H1 (cell line): ENCODE results near the gene OPN1SW. TPM values are rescaled to one million over a fixed set of nuclear protein-coding genes. Genes with fewer than 3 reads are reported as not detected.

Experiments
- CTCF ChIA-PET: fragments of 300-600 bp; sonication (Branson Sonifier 250); formaldehyde crosslinking; loops from one replicate; lab custom pipeline; 2021; ENCODE audit not compliant: partially characterized antibody; lab: Charles Lee
- POLR2A ChIA-PET: fragments of 300-600 bp; sonication (Branson Sonifier 250); formaldehyde crosslinking; loops from one replicate; lab custom pipeline; 2021; ENCODE audit warnings: inconsistent platforms; ENCODE audit not compliant: partially characterized antibody; lab: Charles Lee
- DNase-seq, 2 experiments: peaks; one replicate each; pipeline versions ENCODE4 v3.0.0 to v3.0.0-alpha.2; 2010 to 2022; ENCODE audit warnings: low spot score in 2 of 2, low read depth in 1 of 2, mixed read lengths in 1 of 2
- FAIRE-seq: peaks from 2 replicates; lab custom pipeline; 2011; peaks lifted over from hg19 to GRCh38; lab: Jason Lieb, UNC
- H2AFZ ChIP-seq: 2 replicates; pipeline ENCODE4 v1.8.1; 2012; ENCODE audit warnings: low read length, inconsistent platforms
- H2AK5ac ChIP-seq: 2 replicates; pipeline ENCODE4 v1.6.1; 2013; ENCODE audit warnings: low read depth, low read length
- H2BK120ac ChIP-seq: replicated peaks from 2 replicates; pipeline ENCODE3; 2013; ENCODE audit warnings: low read depth, low read length, inconsistent platforms
- H2BK12ac ChIP-seq: 2 replicates; pipeline ENCODE4 v1.6.1; 2013; ENCODE audit warnings: low read depth, low read length
- H2BK15ac ChIP-seq: 2 replicates; pipeline ENCODE4 v1.6.1; 2013; ENCODE audit warnings: low read length
- H2BK20ac ChIP-seq: 2 replicates; pipeline ENCODE4 v1.6.1; 2013; ENCODE audit warnings: low read length
- H2BK5ac ChIP-seq: 2 replicates; pipeline ENCODE4 v1.6.1; 2013; ENCODE audit warnings: low read depth, low read length
- H3K14ac ChIP-seq: 2 replicates; pipeline ENCODE4 v1.6.1; 2013; ENCODE audit warnings: inconsistent platforms; ENCODE audit not compliant: insufficient read length
- H3K18ac ChIP-seq: 2 replicates; pipeline ENCODE4 v1.6.1; 2013; ENCODE audit warnings: low read length; ENCODE audit errors: extremely low read depth
- H3K23ac ChIP-seq: 2 replicates; pipeline ENCODE4 v1.6.1; 2013; ENCODE audit warnings: inconsistent platforms; ENCODE audit not compliant: insufficient read length
- H3K23me2 ChIP-seq: 2 replicates; pipeline ENCODE4 v1.6.1; 2013; ENCODE audit warnings: low read depth, low read length
- H3K27ac ChIP-seq: 2 replicates; pipeline ENCODE4 v1.6.1; 2011; ENCODE audit warnings: low read depth, low read length, inconsistent platforms
- H3K27me3 ChIP-seq, 4 experiments: replicated peaks in 1 of 4; 1 replicate in 1 of 4; 2 replicates in 3 of 4; pipeline versions ENCODE4 v1.6.1 to v1.8.1; 2011 to 2013; ENCODE audit warnings: low read length in 3 of 4, mild to moderate bottlenecking in 3 of 4, inconsistent platforms in 2 of 4, mixed read lengths in 2 of 4, moderate library complexity in 1 of 4; ENCODE audit not compliant: control insufficient read depth in 3 of 4, insufficient read depth in 3 of 4; ENCODE audit errors: extremely low read depth in 1 of 4
- H3K36me3 ChIP-seq, 4 experiments: 2 replicates each; pipeline versions ENCODE4 v1.6.1 to v1.8.1; 2011 to 2013; ENCODE audit warnings: mild to moderate bottlenecking in 4 of 4, low read length in 3 of 4, moderate library complexity in 2 of 4, control low read depth in 1 of 4, inconsistent platforms in 1 of 4; ENCODE audit not compliant: insufficient read depth in 4 of 4, control insufficient read depth in 2 of 4
- H3K4ac ChIP-seq: replicated peaks from 2 replicates; pipeline ENCODE3; 2013; ENCODE audit warnings: low read length, low read depth, mixed read lengths, inconsistent platforms; ENCODE audit not compliant: insufficient read length
- H3K4me1 ChIP-seq, 4 experiments: replicated peaks in 1 of 4; 1 replicate in 1 of 4; 2 replicates in 3 of 4; pipeline versions ENCODE4 v1.6.1 to v1.8.1; 2011 to 2013; ENCODE audit warnings: low read length in 3 of 4, inconsistent platforms in 2 of 4, mixed read lengths in 1 of 4; ENCODE audit not compliant: insufficient read depth in 4 of 4, control insufficient read depth in 3 of 4
- H3K4me2 ChIP-seq, 2 experiments: 2 replicates each; pipeline versions ENCODE4 v1.6.1 to v1.8.1; 2011 to 2013; ENCODE audit warnings: low read depth in 2 of 2, low read length in 2 of 2, control low read depth in 1 of 2, inconsistent platforms in 1 of 2, mild to moderate bottlenecking in 1 of 2; ENCODE audit not compliant: insufficient read depth in 1 of 2
- H3K4me3 ChIP-seq, 4 experiments: fragments of 200-600, 300-600 bp in 1 of 4; sonication (generic), shearing (Covaris generic), sonication (Bioruptor Twin) in 1 of 4; 2 replicates each; pipeline versions ENCODE4 v1.5.1 to v1.8.1; 2011 to 2016; ENCODE audit warnings: low read length in 4 of 4, low read depth in 3 of 4, control low read depth in 2 of 4, inconsistent platforms in 2 of 4, mild to moderate bottlenecking in 2 of 4, mixed read lengths in 1 of 4, moderate library complexity in 1 of 4; ENCODE audit not compliant: insufficient read depth in 2 of 4; ENCODE audit errors: extremely low read depth in 1 of 4
- H3K56ac ChIP-seq: replicated peaks from 2 replicates; pipeline ENCODE3; 2013; ENCODE audit warnings: low read depth, mild to moderate bottlenecking, mixed read lengths, low read length, inconsistent platforms; ENCODE audit not compliant: insufficient read length
- H3K79me1 ChIP-seq: 2 replicates; pipeline ENCODE4 v1.6.1; 2013; ENCODE audit warnings: low read depth, low read length, control low read depth
- H3K79me2 ChIP-seq, 2 experiments: 2 replicates each; pipeline versions ENCODE4 v1.6.1 to v1.8.1; 2012 to 2013; ENCODE audit warnings: low read length in 2 of 2, mild to moderate bottlenecking in 2 of 2, inconsistent platforms in 1 of 2; ENCODE audit not compliant: insufficient read depth in 2 of 2, control insufficient read depth in 1 of 2
- H3K9ac ChIP-seq, 4 experiments: replicated peaks in 1 of 4; 1 replicate in 1 of 4; 2 replicates in 3 of 4; pipeline versions ENCODE4 v1.6.1 to v1.8.1; 2011 to 2013; ENCODE audit warnings: low read depth in 3 of 4, low read length in 3 of 4, control low read depth in 2 of 4, mild to moderate bottlenecking in 2 of 4, moderate library complexity in 2 of 4, inconsistent platforms in 1 of 4; ENCODE audit errors: extremely low read depth in 1 of 4
- H3K9me3 ChIP-seq, 2 experiments: 2 replicates each; pipeline versions ENCODE4 v1.6.1 to v1.8.1; 2012 to 2013; ENCODE audit warnings: mild to moderate bottlenecking in 2 of 2, moderate library complexity in 2 of 2, control low read depth in 1 of 2, inconsistent platforms in 1 of 2, low read depth in 1 of 2, low read length in 1 of 2, mixed read lengths in 1 of 2; ENCODE audit not compliant: insufficient read depth in 2 of 2
- H4K20me1 ChIP-seq, 2 experiments: replicated peaks in 1 of 2; 2 replicates each; pipeline versions ENCODE3 to v1.8.1; 2011 to 2013; ENCODE audit warnings: inconsistent platforms in 2 of 2, low read length in 2 of 2, mild to moderate bottlenecking in 1 of 2; ENCODE audit not compliant: insufficient read depth in 2 of 2, control insufficient read depth in 1 of 2
- H4K5ac ChIP-seq: 2 replicates; pipeline ENCODE4 v1.6.1; 2013; ENCODE audit warnings: low read length, low read depth, mixed read lengths, inconsistent platforms; ENCODE audit not compliant: insufficient read length
- H4K8ac ChIP-seq: 2 replicates; pipeline ENCODE4 v1.8.0; 2013; ENCODE audit warnings: mild to moderate bottlenecking, moderate library complexity, low read length, inconsistent platforms; ENCODE audit not compliant: insufficient read depth; ENCODE audit errors: extremely low read depth
- H4K91ac ChIP-seq: replicated peaks from 2 replicates; pipeline ENCODE3; 2013; ENCODE audit warnings: low read length, mixed read lengths, inconsistent platforms; ENCODE audit not compliant: insufficient read length
- ASH2L ChIP-seq: fragments of 200-600, 300-600 bp; sonication (generic); IDR thresholded peaks from one replicate; pipeline ENCODE4 v1.7.1; 2017; ENCODE audit warnings: low read length
- CBX5 ChIP-seq: fragments of 300-800, 300-1000 bp; sonication (generic); IDR thresholded peaks from 2 replicates; pipeline ENCODE4 v1.7.1; 2016; ENCODE audit warnings: antibody characterized with exemption, low read length, low read depth
- CBX8 ChIP-seq: fragments of 300-800, 300-1000 bp; sonication (generic); IDR thresholded peaks from 2 replicates; pipeline ENCODE4 v1.7.1; 2016; ENCODE audit warnings: low read depth, low read length, borderline replicate concordance
- WGBS, 2 experiments: shearing (Covaris generic) in 1 of 2; methylation state at CpG; one replicate each; pipeline versions ENCODE4 v1.1.6 to v1.1.7; 2013 to 2015; ENCODE audit warnings: low lambda C conversion rate in 2 of 2, mixed read lengths in 2 of 2, inconsistent platforms in 1 of 2, low coverage in 1 of 2, missing lambda C conversion rate in 1 of 2; ENCODE audit not compliant: insufficient replicate concordance in 2 of 2, insufficient coverage in 1 of 2, insufficient read length in 1 of 2; ENCODE audit errors: extremely low coverage in 1 of 2, missing lambda C conversion rate in 1 of 2; 5-methylcytosine and 5-hydroxymethylcytosine counted together
- polyA plus RNA-seq, 7 experiments: library from polyadenylated mRNA; depleted of rRNA in 3 of 7; stranded (reverse) in 5 of 7; unstranded in 2 of 7; fragments of >200 nt in 5 of 7; fragments of 200-250 nt in 2 of 7; gene quantifications; 1 replicate in 5 of 7; 2 replicates in 1 of 7; 4 replicates in 1 of 7; pipeline versions ENCODE4 v1.2.1 to v1.2.3, GENCODE V29; 2011 to 2013; ENCODE audit warnings: missing spikeins in 2 of 7, mixed read lengths in 2 of 7
- total RNA-seq: library from RNA; stranded (reverse); fragmentation: NEBNext Ultra II Directional; extraction: Animal tissue kit (Norgen Biotek cat#: 25700); gene quantifications from 2 replicates; pipeline ENCODE4 v1.2.1, GENCODE V29; 2021

The OPN1SW gene
- total and polyA plus RNA-seq, 2 of the 8 experiments (the other 6 are each of a cell fraction or from before 2014, with no cell fraction given), result not detected

DNA sequence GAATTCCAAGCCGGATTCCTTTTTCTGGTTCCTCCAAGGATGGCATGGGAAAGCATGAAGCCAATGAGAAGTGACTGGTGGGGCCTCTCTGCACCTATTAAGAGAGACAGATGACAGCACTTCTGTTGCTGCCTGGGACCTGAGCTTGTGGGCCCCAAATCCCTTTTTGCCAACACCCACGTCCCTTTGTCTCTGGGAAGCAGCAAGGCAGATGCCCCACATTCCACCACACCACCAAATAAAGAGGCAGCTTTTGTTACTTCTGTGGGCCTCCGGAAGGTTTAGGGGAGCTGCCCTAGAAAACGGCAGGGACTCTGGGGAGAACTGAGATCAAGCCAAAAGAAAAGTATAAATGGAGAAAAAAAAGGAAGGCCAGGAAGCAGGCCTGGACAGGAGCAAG lies 19.5 kb upstream of the OPN1SW start:
- no peak overlapping the region for H2BK20ac ChIP-seq
- no peak overlapping the region for H3K4me3 ChIP-seq
- no peak overlapping the region for H2AFZ ChIP-seq
- no peak overlapping the region for H4K91ac ChIP-seq
- H3K27ac ChIP-seq, result no peak overlapping the region
- peaks cover 6 to 11% (median 8%) of the 10 kb centered on the region in 4 experiments for H3K4me1 ChIP-seq
- H3K4me2 ChIP-seq, result no peak overlapping the region
- H3K79me2 ChIP-seq, result no peaks in the 10 kb centered on the region
- no peak for FAIRE-seq
- no peak overlapping the region for H3K14ac ChIP-seq
- peaks cover 8% of the 10 kb centered on the region; the same call in 1 of the 2 replicates for H3K23me2 ChIP-seq
- no peak overlapping the region for H2BK120ac ChIP-seq
- H3K36me3 ChIP-seq, result peaks cover 0 to 16% (median 2%) of the 10 kb centered on the region in 4 experiments; a peak in 5 of 8 replicates
- no peak overlapping the region for H4K5ac ChIP-seq
- H3K23ac ChIP-seq, result no peak overlapping the region
- CTCF ChIA-PET, result interaction anchor here (0.6 to 5.8 kb wide), 9 partner anchors 25 to 729 kb away, joined by 3 to 42 read pairs (median 4); partner anchors contain the start of gene ATP6V1F
- H4K8ac ChIP-seq, result peak overlapping the region; percentile 87
- no peaks in the 10 kb centered on the region for H4K20me1 ChIP-seq
- no peaks in the 10 kb centered on the region for H3K9me3 ChIP-seq
- 76% methylated on average over 4 of the region's 4 CpGs; no CpG with 5 or more reads in 1 of the 2 experiments for WGBS, 2 experiments
- H2BK5ac ChIP-seq, result no peak overlapping the region
- no peaks in the 10 kb centered on the region for H3K27me3 ChIP-seq
- H3K9ac ChIP-seq, result no peak overlapping the region
- H3K79me1 ChIP-seq, result no peaks in the 10 kb centered on the region
- POLR2A ChIA-PET, result interaction anchor here (1.0 to 2.4 kb wide), 6 partner anchors 10 to 341 kb away, joined by 3 to 9 read pairs (median 3); partner anchors contain the start of gene CALU
- H2BK15ac ChIP-seq, result no peak overlapping the region
- no peak overlapping the region for H3K4ac ChIP-seq
- H2AK5ac ChIP-seq, result no peak overlapping the region
- no peak overlapping the region for H3K18ac ChIP-seq
- no peak overlapping the region for H2BK12ac ChIP-seq
- H3K56ac ChIP-seq, result no peak overlapping the region
- TF ChIP-seq ASH2L, result no peak
- TF ChIP-seq CBX5, result no peak
- no peak for TF ChIP-seq CBX8
- TF ChIP-seq, all 59 proteins: peak for 0
- DNase-seq, result no peak
